Measurements from ENCODE around the gene HMG20A.

Gene HMG20A

DNA sequence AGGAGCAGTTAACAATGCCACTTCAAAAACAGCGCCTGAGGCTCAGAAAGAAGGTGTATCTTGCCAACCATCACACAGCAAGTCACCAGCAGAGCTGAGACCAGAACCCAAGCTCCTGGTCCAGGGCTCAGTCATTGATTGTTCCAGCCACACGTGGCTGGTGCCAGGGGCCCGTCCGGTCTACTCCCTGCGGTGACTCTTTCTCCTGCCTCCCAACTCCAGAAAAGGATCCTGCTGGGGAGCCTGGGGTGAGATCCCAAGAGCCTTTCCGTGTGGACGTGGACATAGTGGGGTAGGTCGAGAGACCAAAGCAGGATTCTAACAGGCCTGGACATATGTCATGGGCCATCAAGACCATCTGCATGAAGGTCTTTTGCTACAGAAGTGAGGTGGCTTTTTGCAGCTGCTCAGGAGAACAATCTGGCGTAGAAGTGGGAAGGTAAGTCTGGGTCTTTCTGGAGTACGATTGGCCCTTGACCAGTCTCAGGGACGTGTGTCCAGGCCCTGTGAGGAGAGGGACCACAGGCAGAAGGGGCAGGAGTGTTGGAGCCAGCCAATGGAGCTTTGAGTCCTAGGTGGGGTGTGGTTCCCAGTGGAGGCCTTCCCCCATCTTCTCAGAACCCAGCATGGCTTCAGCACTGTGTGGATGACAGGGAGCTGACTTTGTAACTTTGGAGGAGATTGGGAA is 105.4 kb downstream of the HMG20A start:
- DNase-seq, result no peak

DNA sequence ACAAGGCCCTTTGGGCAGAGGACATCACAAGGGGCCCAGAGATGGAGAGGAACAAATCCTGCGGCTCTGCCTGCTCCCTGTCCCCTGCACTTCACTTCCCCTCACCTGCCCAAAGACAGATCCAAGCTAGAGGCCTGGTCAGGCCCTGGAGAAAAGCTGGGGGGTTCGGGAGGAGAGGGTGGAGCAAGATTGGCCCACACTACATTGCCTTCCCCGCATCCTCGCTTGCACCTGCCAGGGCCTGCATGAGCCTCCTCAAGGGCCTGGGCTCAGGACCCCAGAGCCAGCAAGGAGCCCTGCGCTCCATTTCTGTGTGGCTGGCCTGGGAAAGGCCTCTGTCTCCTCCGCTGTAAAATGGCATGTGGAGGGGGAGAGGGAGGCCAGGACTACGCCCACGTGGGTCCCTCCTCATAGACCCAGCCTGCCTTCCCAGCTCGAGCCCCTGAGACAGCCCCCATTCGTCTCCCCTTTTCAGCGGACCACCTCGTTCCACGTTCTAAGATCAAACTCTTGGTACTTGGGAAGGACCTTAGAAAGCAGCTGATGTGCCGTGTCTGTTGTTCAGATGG is 106.0 kb downstream of the HMG20A start:
- no peak for DNase-seq

DNA sequence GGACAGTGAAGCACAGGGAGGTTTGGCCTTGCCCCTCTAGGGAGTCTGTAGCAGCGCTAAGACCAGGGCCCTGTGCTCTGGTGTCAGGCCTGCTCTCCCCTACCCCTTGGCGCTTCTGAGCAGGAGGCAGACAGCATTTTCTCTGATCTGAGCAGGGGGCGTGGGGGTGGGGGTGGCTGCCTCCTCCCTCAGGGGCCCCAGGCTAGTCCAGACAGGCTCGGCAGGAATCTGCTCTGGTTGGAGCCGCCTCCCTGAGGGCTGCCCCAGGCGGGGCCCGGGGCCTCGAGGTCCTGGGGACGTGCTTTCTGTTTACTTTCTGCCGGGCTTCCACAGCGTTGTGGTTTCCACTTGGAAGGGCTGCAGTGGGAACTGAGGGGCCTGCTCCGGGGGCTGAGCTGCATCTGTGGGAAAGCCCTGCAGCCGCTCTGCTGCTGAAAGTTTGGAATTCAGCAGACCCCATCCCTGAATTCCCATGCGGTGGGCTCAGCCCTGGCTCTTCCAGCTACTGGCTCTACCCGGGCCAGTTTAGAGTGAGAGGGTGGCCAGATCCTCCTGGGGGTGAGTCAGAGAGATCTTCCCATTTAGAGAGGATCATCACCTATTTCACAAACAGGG is 106.6 kb downstream of the HMG20A start:
- DNase-seq, result no peak

DNA sequence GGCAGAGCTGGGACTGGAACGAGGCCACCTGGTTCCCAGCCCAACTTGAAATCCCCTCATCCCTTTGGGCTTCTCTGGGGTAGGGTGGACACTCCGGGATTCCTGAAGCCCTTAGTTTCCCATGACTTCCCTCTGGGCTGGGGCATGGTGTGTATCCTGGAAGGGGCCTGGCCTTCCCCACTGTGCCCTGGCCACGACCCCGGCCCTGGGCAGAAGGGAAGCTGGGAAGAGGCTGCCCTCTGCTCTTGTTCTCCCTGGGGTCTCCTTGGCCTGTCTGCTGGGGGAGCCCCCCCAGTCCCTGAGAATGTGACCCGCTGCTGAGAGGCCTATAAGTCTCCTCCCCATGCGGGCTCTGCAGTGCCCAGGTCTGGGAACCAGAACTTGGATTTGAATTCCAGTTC is 107.1 kb downstream of the HMG20A start:
- DNase-seq, result no peak

DNA sequence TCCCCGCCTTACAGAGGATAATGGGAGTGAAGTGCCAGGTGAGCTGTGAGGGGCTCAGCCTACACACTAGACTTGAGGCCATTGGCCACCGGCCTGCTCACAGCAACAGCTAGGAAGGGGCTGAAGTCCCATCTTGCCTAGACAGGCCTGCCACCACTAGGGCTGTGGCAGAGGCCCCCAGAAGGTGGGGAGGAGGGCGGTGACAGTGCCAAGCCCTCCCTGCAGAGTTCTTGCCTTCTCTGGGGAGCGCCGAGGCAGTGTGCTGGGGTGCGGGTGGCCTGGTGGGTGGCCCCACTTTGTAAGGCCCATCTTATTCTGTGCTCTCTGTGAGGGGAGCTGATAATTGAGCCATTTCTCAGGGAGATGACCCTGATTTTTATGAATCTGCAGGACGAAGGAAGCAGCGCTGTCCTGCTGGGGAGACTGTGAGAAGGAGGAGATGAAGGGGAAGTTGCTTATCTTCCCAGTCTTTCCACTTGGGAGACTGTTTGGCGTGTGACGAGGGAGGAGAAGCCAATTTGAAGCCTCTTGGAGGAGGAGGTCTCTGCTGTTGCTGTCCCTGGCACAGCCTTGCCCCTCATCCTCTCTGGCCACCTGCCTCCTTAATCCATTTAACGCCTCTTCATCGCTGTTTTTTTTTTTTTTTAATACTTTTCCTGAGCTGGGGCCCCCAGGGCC is 107.7 kb downstream of the HMG20A start:
- no peak for DNase-seq

DNA sequence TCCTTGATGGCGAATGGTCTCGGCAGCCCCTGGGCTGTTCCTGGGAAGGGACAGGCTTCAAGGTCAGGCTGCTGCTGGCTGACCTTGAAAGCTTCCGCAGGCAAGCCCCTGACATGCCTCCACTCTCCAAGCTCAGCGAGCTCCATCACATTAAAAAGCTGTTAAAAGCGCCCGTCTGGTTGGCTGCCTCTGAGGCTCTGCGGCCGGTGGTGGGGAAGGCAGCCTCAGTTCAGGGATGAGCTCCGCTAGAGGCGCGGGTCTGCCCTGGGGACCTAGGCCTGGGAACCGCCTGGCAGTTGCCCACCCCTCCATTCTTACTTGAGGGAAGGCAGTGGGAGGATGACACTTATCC is 108.3 kb downstream of the HMG20A start:
- DNase-seq, result no peak

DNA sequence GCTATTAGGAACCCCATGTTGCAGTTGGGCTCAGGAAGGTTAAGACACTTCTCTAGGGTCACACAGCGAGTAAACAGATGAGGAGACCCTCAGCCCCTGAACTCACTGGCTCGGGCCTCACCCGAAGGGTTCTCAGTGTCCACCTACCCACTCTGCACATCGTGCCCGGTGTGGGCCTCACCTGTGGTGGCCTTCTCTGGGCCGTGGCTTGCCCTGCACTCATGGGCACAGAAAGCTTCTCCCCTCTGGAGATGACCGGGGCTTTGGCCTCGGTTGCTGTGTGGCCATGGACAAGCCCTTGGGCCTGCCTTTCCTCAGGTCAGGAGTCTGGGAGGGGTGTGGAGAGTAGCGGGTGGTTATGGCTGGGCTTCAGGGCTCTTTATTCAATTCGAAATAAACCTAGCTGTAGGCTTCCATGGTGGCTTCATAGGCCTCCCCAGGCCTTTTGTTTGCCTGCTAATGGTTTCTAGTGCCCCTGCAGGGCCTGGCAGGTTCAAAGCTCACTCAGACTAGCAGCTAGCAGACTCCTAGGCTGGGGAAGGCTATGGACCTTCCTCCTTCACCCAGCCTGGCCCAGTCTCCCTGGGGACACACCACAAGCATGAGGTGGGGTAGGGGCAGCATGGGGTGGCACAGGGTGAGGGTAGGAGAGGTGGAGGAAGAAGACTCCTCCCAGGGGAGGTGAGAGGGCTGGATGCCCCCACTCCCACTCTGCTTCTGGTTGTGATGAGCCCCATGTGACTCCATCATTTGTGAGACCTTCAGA is 108.9 kb downstream of the HMG20A start:
- no peak for DNase-seq

DNA sequence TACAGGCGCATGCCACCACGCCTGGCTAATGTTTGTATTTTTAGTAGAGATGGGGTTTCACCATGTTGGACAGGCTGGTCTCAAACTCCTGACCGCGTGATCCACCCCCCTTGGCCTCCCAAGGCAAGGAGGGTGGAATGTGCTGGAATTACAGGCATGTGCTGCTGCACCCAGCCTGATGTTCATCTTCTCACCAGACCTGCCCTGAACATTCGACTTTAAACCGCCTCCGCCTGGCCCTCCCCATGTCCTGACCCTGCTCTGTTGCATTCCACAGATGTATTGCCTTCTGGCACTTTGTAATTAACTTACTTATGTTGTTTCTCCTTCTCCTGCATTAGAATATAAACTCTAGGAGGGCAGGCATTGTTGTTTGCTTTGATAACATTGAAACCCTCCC is 109.9 kb downstream of the HMG20A start:
- DNase-seq, result no peak

DNA sequence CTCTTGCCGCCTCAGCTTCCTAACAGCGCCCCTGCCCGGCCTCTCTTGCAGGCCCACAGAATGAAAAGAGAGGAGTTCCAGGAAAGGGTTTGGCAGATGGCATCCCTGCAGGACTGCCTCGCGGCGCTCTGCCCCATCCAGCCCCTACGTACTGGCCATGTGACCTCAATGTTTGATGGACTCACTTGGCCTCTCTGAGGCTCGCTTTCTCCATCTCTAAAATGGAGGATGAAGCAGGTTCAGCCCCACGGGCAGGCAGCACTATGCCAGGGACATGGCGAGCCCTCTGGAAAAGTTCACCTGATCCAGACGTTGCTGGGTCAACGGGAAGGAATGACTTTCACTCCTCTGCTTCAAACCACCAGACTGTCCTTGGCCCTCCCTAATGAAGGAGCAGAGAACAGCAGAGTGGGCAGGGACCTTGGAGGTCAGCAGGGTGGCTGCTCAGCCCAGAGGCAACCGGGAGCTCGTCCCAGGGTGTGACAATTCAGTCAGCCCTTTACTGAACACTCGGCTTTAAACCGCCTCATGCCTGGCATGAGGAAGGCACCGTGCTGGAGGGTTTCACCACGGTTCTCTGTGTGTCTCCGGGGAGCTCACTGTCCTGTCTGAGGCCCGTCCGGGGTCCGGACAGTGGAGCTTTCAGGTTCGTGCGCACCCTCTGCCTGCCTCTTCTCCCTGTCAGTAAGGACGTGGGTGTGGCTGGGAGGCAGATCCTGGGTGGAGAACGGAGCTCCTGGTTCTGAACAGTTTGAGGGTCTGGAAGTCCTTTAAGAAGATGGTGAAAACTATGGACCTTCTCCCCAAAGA is 110.7 kb downstream of the HMG20A start:
- DNase-seq, result no peak

DNA sequence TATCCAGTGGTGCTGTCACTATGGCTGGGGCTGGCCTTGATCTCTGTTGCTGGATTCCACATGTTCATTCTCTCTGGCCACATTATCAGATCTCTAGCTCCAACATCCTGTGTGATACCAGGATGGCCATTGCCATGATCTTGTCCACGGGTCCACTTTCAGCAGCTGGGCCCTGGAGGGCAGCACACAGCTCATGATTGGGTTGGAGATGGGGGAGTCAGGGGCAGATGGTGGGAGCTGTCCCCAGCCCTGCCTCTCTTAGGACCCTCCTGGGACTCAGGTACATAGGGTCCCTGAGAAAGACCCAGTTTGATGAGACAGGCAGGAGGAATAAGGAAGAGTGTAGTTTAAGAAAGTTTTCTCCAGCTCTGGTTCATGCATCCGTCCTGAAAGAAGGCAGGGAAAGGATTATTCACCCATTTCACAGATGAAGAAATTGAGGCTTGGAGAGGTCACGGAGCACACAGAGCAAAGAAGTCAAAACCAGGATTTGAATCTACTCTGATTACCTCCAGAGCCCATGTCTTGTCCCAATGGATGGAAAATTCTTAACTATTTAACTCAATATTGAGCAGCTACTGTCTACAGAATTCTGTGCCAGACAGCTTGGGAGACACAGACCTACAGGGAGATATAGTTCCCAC is 111.5 kb downstream of the HMG20A start:
- no peak for DNase-seq

DNA sequence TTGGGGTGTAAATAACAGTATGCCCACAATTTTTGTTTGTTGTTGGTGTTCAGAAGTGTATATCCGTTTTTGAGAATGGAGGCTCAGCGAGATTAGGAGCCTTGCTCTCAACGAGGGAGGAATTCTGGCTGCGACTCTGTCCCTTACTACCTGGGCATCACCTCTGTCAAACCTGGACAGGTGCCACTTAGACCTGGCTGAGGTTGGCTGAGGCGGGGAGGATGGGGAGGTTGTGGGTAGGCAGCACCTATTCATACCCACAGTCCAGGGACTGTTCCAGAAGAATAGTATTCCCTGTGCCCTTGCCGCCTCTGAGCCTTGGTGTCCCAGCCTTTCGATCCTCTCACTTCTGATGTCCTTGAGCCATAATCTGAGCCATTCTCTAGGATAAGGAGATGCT is 112.2 kb downstream of the HMG20A start:
- no peak for DNase-seq

DNA sequence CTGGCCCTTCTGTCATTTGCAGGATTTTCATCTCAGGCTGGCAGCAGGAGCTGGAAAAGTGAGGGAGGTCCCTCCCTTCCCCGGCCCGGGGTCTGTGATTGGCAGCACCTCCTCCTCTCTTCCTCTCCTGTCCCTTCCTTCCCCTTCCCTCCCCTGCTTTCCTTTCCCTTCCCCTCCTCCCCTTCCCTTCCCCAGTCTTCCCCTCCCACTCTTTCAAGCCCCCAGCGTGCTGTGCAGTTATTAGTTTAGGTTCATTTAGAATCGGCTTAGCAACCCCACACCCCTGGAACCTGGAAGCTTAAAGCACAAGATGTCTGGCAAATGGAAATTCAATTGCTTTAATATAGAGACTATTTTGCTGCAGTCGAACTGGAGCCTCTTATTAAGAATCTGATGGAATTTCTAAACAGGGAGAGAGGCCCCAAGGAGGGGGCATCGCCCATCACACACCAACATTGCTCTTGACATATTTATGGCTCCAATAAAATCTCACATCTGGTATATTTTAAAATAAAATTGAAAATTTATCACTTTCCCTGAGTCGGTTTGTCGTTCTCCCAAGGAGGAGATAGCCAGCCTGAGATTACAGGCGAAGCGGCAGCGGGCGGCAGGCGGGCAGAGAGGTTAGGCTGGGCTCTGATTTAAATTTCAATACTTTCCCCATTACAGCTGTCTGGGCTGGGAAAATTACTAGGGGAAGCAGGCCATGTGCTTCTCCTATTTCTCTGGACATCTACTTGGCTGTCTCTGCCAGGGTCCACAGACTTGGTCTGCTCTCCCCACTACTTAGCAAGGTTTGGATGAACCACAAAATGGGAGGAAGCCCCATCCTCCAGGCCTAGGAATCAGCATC is 113.1 kb downstream of the HMG20A start:
- DNase-seq, result no peak

Data from activated CD4-positive, alpha-beta T cell treated with anti-CD3 and anti-CD28 coated beads for 4 hours (primary cell).